IMR-90 (cell line): Measurements from ENCODE around the gene APOL3. TPM values are rescaled to one million over a fixed set of nuclear protein-coding genes. Genes with fewer than 3 reads are reported as not detected.
A peak's percentile ranks its signal among the peaks of the same experiment; 100 is the strongest.

Source experiments
- ATAC-seq: fragments of 200-7000 bp; cut with Tn5 transposase; 2 replicates; pipeline ENCODE4 v1.9.1; 2020; ENCODE audit warnings: low read depth, mild to moderate bottlenecking, moderate library complexity
- BruUV-seq: library from RNA; stranded (reverse); fragments of 400-500 nt; replicated peaks from 2 replicates; lab custom pipeline; 2021; lab: Mats Ljungman, UMichigan
- CTCF ChIA-PET: fragments of 300-600 bp; formaldehyde crosslinking; extraction: SDS; loops from one replicate; lab custom pipeline; 2021; ENCODE audit warnings: antibody characterized with exemption; lab: Yijun Ruan, JAX
- POLR2A ChIA-PET: fragments of 300-600 bp; sonication (Branson Sonifier 250); formaldehyde crosslinking; loops from one replicate; lab custom pipeline; 2022; ENCODE audit warnings: antibody characterized with exemption; ENCODE audit not compliant: unreplicated experiment; lab: Charles Lee
- DNase-seq: peaks from one replicate; pipeline ENCODE4 v3.0.0; 2013
- H2AFZ ChIP-seq: replicated peaks from 2 replicates; pipeline ENCODE3; 2013; ENCODE audit warnings: low read length, mild to moderate bottlenecking; ENCODE audit not compliant: poor library complexity
- H2AK5ac ChIP-seq: 2 replicates; pipeline ENCODE4 v1.6.1; 2013; ENCODE audit warnings: low read depth, low read length, inconsistent platforms
- H2AK9ac ChIP-seq: replicated peaks from 2 replicates; pipeline ENCODE3; 2013; ENCODE audit warnings: mild to moderate bottlenecking, low read depth, low read length, moderate library complexity; ENCODE audit not compliant: poor library complexity
- H2BK120ac ChIP-seq: 2 replicates; pipeline ENCODE4 v1.6.1; 2013; ENCODE audit warnings: low read depth, low read length, inconsistent platforms
- H2BK15ac ChIP-seq: 3 replicates; pipeline ENCODE4 v1.6.1; 2013; ENCODE audit warnings: low read depth, low read length, inconsistent platforms
- H2BK20ac ChIP-seq: 2 replicates; pipeline ENCODE4 v1.6.1; 2013; ENCODE audit warnings: low read depth, mild to moderate bottlenecking, inconsistent platforms, low read length, moderate library complexity
- H2BK5ac ChIP-seq: 2 replicates; pipeline ENCODE4 v1.6.1; 2013; ENCODE audit warnings: mild to moderate bottlenecking, low read depth, low read length, inconsistent platforms; ENCODE audit not compliant: poor library complexity, severe bottlenecking
- H3K14ac ChIP-seq: replicated peaks from 2 replicates; pipeline ENCODE4 v1.6.1; 2013; ENCODE audit warnings: low read depth, low read length, inconsistent platforms
- H3K18ac ChIP-seq: 2 replicates; pipeline ENCODE4 v1.6.1; 2013; ENCODE audit warnings: low read depth, low read length, control low read depth
- H3K23ac ChIP-seq: 2 replicates; pipeline ENCODE4 v1.6.1; 2013; ENCODE audit warnings: low read depth, low read length, inconsistent platforms
- H3K27ac ChIP-seq: 2 replicates; pipeline ENCODE4 v1.5.1; 2013; ENCODE audit warnings: mild to moderate bottlenecking, control low read depth, low read length; ENCODE audit not compliant: insufficient read depth
- H3K27me3 ChIP-seq: 2 replicates; pipeline ENCODE4 v1.6.1; 2013; ENCODE audit warnings: low read length; ENCODE audit not compliant: control insufficient read depth, insufficient read depth
- H3K36me3 ChIP-seq: 2 replicates; pipeline ENCODE4 v1.6.1; 2013; ENCODE audit warnings: low read length, mixed read lengths; ENCODE audit not compliant: control insufficient read depth, insufficient read depth
- H3K4ac ChIP-seq: 2 replicates; pipeline ENCODE4 v1.6.1; 2013; ENCODE audit warnings: low read depth, low read length, inconsistent platforms
- H3K4me1 ChIP-seq: 2 replicates; pipeline ENCODE4 v1.6.1; 2013; ENCODE audit warnings: low read length, mixed read lengths; ENCODE audit not compliant: control insufficient read depth, insufficient read depth
- H3K4me2 ChIP-seq: 2 replicates; pipeline ENCODE4 v1.6.1; 2013; ENCODE audit warnings: low read depth, mild to moderate bottlenecking, control low read depth, low read length, moderate library complexity
- H3K4me3 ChIP-seq: 2 replicates; pipeline ENCODE4 v1.5.1; 2013; ENCODE audit warnings: low read depth, mild to moderate bottlenecking, control low read depth, low read length, moderate library complexity; ENCODE audit not compliant: insufficient read depth
- H3K56ac ChIP-seq: 2 replicates; pipeline ENCODE4 v1.6.1; 2013; ENCODE audit warnings: low read length, inconsistent platforms; ENCODE audit not compliant: insufficient read depth; ENCODE audit errors: extremely low read depth
- H3K79me1 ChIP-seq, 2 experiments: 2 replicates each; pipeline ENCODE4 v1.6.1; 2013; ENCODE audit warnings: low read length in 2 of 2, inconsistent platforms in 1 of 2, low read depth in 1 of 2
- H3K9ac ChIP-seq: 2 replicates; pipeline ENCODE4 v1.6.1; 2013; ENCODE audit warnings: low read depth, low read length, control low read depth
- H3K9me1 ChIP-seq: 2 replicates; pipeline ENCODE4 v1.6.1; 2013; ENCODE audit warnings: low read length, inconsistent platforms; ENCODE audit not compliant: insufficient read depth
- H3K9me3 ChIP-seq: 2 replicates; pipeline ENCODE4 v1.6.1; 2013; ENCODE audit warnings: low read length; ENCODE audit not compliant: control insufficient read depth, insufficient read depth
- H4K20me1 ChIP-seq: 2 replicates; pipeline ENCODE4 v1.6.1; 2013; ENCODE audit warnings: low read length, inconsistent platforms; ENCODE audit not compliant: insufficient read depth
- H4K5ac ChIP-seq: 2 replicates; pipeline ENCODE4 v1.6.1; 2013; ENCODE audit warnings: mild to moderate bottlenecking, low read depth, low read length, control low read depth
- H4K8ac ChIP-seq, 2 experiments: 2 replicates each; pipeline ENCODE4 v1.6.1; 2013; ENCODE audit warnings: low read depth in 2 of 2, low read length in 2 of 2, control low read depth in 1 of 2, inconsistent platforms in 1 of 2
- H4K91ac ChIP-seq: 2 replicates; pipeline ENCODE4 v1.6.1; 2013; ENCODE audit warnings: low read depth, low read length, inconsistent platforms; ENCODE audit not compliant: insufficient read depth
- BHLHE40 ChIP-seq: fragments of 150-350 bp; IDR thresholded peaks from 2 replicates; pipeline ENCODE4 v1.6.1; 2016; ENCODE audit warnings: mild to moderate bottlenecking, low read depth, low read length
- CEBPB ChIP-seq: IDR thresholded peaks from 2 replicates; pipeline ENCODE4 v1.6.1; 2012; ENCODE audit warnings: low read depth, low read length, improper control_type of control experiment
- CHD1 ChIP-seq: IDR thresholded peaks from 2 replicates; pipeline ENCODE4 v1.6.1; 2012; ENCODE audit warnings: low read depth, low read length, improper control_type of control experiment
- CTCF ChIP-seq: conservative IDR thresholded peaks from 2 replicates; pipeline ENCODE4 v1.5.1; 2012; ENCODE audit warnings: mild to moderate bottlenecking, low read depth, low read length, improper control_type of control experiment
- FOS ChIP-seq: fragments of 150-350 bp; IDR thresholded peaks from 2 replicates; pipeline ENCODE4 v1.6.1; 2016; ENCODE audit warnings: low read depth, low read length
- MXI1 ChIP-seq: IDR thresholded peaks from 2 replicates; pipeline ENCODE4 v1.6.1; 2012; ENCODE audit warnings: low read depth, mild to moderate bottlenecking, low read length, moderate library complexity, borderline replicate concordance
- NFE2L2 ChIP-seq: fragments of 150-350 bp; IDR thresholded peaks from 2 replicates; pipeline ENCODE4 v1.6.1; 2016; ENCODE audit warnings: low read depth, mild to moderate bottlenecking, low read length
- RAD21 ChIP-seq: IDR thresholded peaks from 2 replicates; pipeline ENCODE4 v1.6.1; 2012; ENCODE audit warnings: low read length, improper control_type of control experiment
- RCOR1 ChIP-seq: IDR thresholded peaks from 2 replicates; pipeline ENCODE4 v1.6.1; 2012; ENCODE audit warnings: mild to moderate bottlenecking, low read length, improper control_type of control experiment; ENCODE audit not compliant: insufficient replicate concordance
- SMC3 ChIP-seq: fragments of 150-350 bp; IDR thresholded peaks from 2 replicates; pipeline ENCODE4 v1.6.1; 2016; ENCODE audit warnings: low read depth, mild to moderate bottlenecking, antibody characterized with exemption, low read length, moderate library complexity
- WGBS, 2 experiments: methylation state at CpG; one replicate each; pipeline versions ENCODE4 v1.1.5 to v1.1.7; 2013; ENCODE audit warnings: missing lambda C conversion rate in 2 of 2; ENCODE audit not compliant: insufficient read length in 1 of 2; ENCODE audit errors: extremely low coverage in 2 of 2; 5-methylcytosine and 5-hydroxymethylcytosine counted together
- dilution Hi-C: fragments of 300-500 bp; cut with HindIII; formaldehyde crosslinking; loops from one replicate; pipeline ENCODE4 v1.14.3; 2018; ENCODE audit warnings: low sequenced_read_pairs; ENCODE audit not compliant: unreplicated experiment
- in situ Hi-C: fragments of 300-500 bp; cut with MboI; formaldehyde crosslinking; loops from 3 replicates; pipeline ENCODE4 v1.14.3; 2019; ENCODE audit warnings: low sequenced_read_pairs, inconsistent platforms, mixed read lengths
- intact Hi-C: fragments of 100-400 bp; cut with micrococcal nuclease; formaldehyde crosslinking; loops from 2 replicates; pipeline ENCODE4 v1.10.0; 2022
- polyA plus RNA-seq, 3 experiments: library from polyadenylated mRNA; depleted of rRNA; stranded (reverse); fragments of >200 nt; gene quantifications; 2 replicates each; pipeline ENCODE4 v1.2.3, GENCODE V29; 2012; ENCODE audit warnings: low replicate concordance in 1 of 3
- total RNA-seq: library from RNA; depleted of rRNA; stranded (reverse); fragments of >200 nt; gene quantifications from 2 replicates; pipeline ENCODE4 v1.2.3, GENCODE V29; 2012
- TF ChIP-seq, protein P1 (sequence below): fragments of 150-350 bp; IDR thresholded peaks from 2 replicates; pipeline ENCODE4 v1.6.1; 2017; ENCODE audit warnings: mild to moderate bottlenecking, antibody characterized with exemption, low read length, low read depth

Gene APOL3
- total and polyA plus RNA-seq, 2 of the 4 experiments (the other 2 are of a cell fraction): 1.4 to 2.3 TPM

DNA sequence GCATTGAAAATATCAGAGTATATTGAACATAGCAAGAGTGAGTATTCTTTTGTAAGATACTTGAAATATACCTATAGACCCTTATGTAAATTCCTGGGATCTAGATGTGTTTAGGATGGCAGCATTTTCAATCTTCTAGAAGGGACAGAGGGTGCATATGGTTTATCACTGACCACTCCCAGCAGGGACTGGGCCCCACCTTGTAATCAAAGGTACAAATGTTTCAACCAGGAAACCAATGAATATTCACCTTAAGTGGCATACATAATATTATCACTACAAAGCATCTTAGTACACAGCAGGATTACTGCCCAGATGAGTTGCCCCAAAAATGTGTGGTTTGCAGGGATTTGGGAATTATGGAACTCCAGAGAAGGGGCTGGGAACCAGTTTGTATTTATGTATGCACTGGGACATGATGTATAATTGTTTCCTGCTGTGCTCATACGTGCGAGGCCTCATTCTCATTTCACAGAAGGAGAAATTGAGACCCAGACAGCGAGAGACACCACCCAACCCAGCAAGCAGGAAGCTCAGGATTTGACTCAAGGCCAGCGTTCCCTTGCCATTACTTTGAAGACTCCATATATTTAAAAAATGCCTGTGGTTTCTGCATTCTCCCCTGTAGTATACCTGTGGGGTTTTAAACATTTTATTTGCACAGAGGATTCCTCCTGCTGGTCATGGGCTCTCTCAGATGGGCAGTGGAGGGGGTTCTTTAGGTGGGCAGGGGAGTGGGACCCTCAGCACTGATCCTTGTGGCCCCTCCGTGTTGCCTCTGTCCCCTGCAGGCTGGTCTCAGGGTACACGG is 35.9 kb upstream of the APOL3 start (continued):
- TF ChIP-seq CEBPB: no peak
- TF ChIP-seq MXI1: no peak

GRCh38 chr22:36194971-36195370 is 34.4 kb upstream of the APOL3 start:
- peak overlapping the region; percentile 71; the same call in 1 of the 2 replicates for H2BK120ac ChIP-seq
- intact Hi-C loops (loop anchor here (1.0 to 2.0 kb wide), 3 partner anchors 82 to 291 kb away; no protein-coding TSS in a partner anchor), in situ Hi-C loops (loop anchor here (10.0 kb wide), 1 partner anchor 290 kb away; the partner anchor contains the start of gene TXN2), dilution Hi-C loops (no loop called here)
- H4K8ac ChIP-seq: peak overlapping the region in 1 of 2 experiments; percentile 1; a peak in 1 of 4 replicates
- ChIA-PET POLR2A (no interaction called here), CTCF (interaction anchor here (1.1 kb wide), 1 partner anchor 31 kb away, joined by 3 read pairs; no protein-coding TSS in a partner anchor)
- H3K36me3 ChIP-seq: no peaks in the 10 kb centered on the region
- peaks cover 11% of the 10 kb centered on the region for H3K4me1 ChIP-seq
- no peak overlapping the region for H3K14ac ChIP-seq
- no peaks in the 10 kb centered on the region for H4K20me1 ChIP-seq
- H3K56ac ChIP-seq: no peak overlapping the region; the same call in 1 of the 2 replicates
- H2AK5ac ChIP-seq: no peak overlapping the region; the same call in 1 of the 2 replicates
- no peak overlapping the region for H3K27ac ChIP-seq
- no peak overlapping the region for H3K18ac ChIP-seq
- peaks cover 0 to 8% of the 10 kb centered on the region in 2 experiments; a peak in 1 of 4 replicates for H3K79me1 ChIP-seq
- peak overlapping the region; percentile 49; the same call in 1 of the 2 replicates for H3K4ac ChIP-seq
- H2AFZ ChIP-seq: peak overlapping the region; percentile 3
- H3K9me1 ChIP-seq: peaks cover 12% of the 10 kb centered on the region
- H3K9ac ChIP-seq: no peak overlapping the region
- H2BK20ac ChIP-seq: peak overlapping the region; percentile 72; the same call in 1 of the 2 replicates
- H4K5ac ChIP-seq: no peak overlapping the region
- no TSS peak for BruUV-seq
- H2AK9ac ChIP-seq: no peak overlapping the region
- no peak overlapping the region for H3K23ac ChIP-seq
- TF ChIP-seq MXI1 (no peak), BHLHE40 (no peak), CTCF (peak; percentile 82), SMC3 (peak; percentile 64), CEBPB (no peak), FOS (no peak), RAD21 (peak; percentile 81), CHD1 (no peak), RCOR1 (no peak), NFE2L2 (no peak)
- TF ChIP-seq, protein P1, sequence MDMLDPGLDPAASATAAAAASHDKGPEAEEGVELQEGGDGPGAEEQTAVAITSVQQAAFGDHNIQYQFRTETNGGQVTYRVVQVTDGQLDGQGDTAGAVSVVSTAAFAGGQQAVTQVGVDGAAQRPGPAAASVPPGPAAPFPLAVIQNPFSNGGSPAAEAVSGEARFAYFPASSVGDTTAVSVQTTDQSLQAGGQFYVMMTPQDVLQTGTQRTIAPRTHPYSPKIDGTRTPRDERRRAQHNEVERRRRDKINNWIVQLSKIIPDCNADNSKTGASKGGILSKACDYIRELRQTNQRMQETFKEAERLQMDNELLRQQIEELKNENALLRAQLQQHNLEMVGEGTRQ: no peak
- H3K27me3 ChIP-seq: no peaks in the 10 kb centered on the region
- DNase-seq: peak; percentile 77
- no peak overlapping the region for H3K4me3 ChIP-seq
- H3K9me3 ChIP-seq: no peaks in the 10 kb centered on the region
- ATAC-seq: peak; percentile 75
- no peak overlapping the region for H3K4me2 ChIP-seq
- H4K91ac ChIP-seq: no peak overlapping the region; the same call in 1 of the 2 replicates
- H2BK15ac ChIP-seq: 0 out of 3 replicates have a peak overlapping the region, but pooled peaks have one; percentile 30
- H2BK5ac ChIP-seq: no peak overlapping the region
- 55% methylated on average over 4 of the region's 5 CpGs; no CpG with 5 or more reads in 1 of the 2 experiments for WGBS, 2 experiments
